Measurements from ENCODE around the gene ZNF17.
A peak's percentile ranks its signal among the peaks of the same experiment; 100 is the strongest.

ZNF17 gene

GRCh38 chr19:57398868-57399267, 12.1 kb upstream of the ZNF17 start:
- Mint-ChIP-seq H3K27ac (peak overlapping the region in 1 of 2 donors; percentile 35), H3K4me1 (peaks cover 8% of the 10 kb centered on the region), H3K27me3 (no peaks in the 10 kb centered on the region), H3K9me3 (peaks cover 55 to 78% of the 10 kb centered on the region in 2 donors), H3K4me3 (no peak overlapping the region)
- no peak for DNase-seq
- no peak for ATAC-seq

DNA sequence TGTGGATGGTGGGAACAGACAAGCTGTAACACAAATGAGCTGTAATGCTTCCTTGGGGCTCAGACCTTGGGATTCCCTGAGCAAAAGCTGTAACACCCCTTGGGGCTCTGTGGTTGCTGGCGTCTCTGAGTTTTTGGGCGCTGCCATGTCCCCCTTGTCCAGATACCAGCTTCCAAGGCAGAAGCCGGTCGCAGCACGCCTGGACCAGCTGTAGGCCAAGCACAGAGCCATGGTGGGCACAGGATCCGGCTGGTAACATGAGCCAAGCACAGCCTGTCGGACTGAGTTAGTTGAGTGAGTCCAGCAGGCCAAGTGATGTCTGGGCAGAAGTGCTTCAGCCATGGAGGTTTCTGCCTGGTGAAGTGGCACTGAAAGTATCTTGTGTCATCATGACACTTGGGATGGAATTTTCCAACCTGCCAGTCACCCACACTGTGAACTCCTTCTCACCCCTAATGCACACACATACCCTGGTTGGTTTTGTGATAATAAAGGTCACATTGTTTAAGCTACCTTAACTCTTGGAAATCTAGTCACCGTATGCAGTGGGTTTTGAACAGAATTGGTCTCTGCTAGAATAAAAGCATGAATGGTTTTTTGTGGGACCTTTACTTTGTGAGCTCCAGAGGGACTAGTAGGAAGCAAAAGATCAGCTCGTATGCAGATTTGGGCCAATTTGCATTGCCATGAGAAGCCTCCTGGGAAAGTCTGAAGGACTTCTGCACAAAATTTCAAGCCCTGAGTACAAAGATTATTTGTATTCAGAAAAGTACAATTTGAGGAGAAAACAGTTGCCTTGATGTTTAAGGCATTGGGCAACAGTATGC, 7.0 kb upstream of the ZNF17 start:
- H3K27me3 Mint-ChIP-seq: no peaks in the 10 kb centered on the region

DNA sequence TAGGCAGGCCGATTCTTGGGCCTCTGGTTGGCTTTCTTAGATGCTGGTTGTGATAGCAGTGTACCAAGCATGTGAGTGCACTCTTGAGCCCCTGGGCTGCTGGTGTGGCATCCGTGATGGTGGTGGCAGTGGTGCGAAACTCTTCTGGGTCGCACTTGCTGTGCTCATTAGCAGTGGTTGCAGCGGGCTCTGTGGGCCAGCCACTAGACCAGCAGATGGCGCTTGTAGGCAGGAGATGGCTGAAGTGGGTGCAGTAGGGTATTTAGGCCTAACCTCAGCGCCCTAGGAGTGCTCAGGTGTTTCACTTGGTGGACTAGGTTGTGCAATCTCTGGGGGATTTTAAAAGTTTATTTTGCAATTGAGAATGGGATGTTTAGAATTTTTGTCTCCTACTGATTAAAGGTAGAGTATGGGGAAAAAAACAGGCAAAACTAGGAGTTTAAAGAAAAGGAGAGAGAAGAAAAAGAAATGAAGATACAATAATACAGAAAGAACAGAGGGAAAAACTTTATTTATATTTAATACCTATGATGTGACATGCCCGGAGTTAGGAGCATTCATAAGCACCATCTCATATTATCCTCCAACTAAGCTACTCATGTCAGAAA, 4.3 kb upstream of the ZNF17 start:
- no peak overlapping the region for H3K27ac Mint-ChIP-seq
- peak overlapping the region in 1 of 2 donors; percentile 10 for H3K4me3 Mint-ChIP-seq
- peak; percentile 72 for ATAC-seq
- no peaks in the 10 kb centered on the region for H3K27me3 Mint-ChIP-seq
- H3K4me1 Mint-ChIP-seq: peaks cover 18% of the 10 kb centered on the region
- peaks cover 12 to 13% of the 10 kb centered on the region in 2 donors for H3K9me3 Mint-ChIP-seq
- DNase-seq: peak; percentile 62 to 72

More for the DNA sequence above, 7.0 kb upstream of the ZNF17 start:
- H3K9me3 Mint-ChIP-seq: peaks cover 16 to 28% of the 10 kb centered on the region in 2 donors
- ATAC-seq: no peak
- DNase-seq: no peak
- H3K4me3 Mint-ChIP-seq: no peak overlapping the region
- H3K27ac Mint-ChIP-seq: no peak overlapping the region
- peaks cover 7% of the 10 kb centered on the region for H3K4me1 Mint-ChIP-seq

DNA sequence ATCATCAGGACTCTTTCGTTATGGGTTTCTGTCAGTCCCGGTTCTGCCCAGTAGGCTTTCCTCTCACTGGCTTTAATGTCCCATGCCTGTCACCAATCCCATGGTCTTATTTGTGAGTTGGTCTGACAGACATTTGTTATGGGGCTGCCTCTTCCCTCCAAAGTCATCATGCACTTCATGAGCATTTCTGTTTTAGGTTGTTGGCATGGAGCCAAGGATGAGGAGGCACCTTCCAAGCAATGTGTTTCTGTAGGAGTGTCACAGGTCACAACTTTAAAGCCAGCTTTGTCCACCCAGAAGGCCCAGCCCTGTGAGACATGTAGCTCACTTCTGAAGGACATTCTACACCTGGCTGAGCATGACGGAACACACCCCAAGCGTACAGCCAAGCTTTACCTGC, 8.5 kb downstream of the ZNF17 start:
- DNase-seq: no peak
- Mint-ChIP-seq H3K9me3 (peaks cover 38 to 66% of the 10 kb centered on the region in 2 donors), H3K27me3 (no peaks in the 10 kb centered on the region)

GRCh38 chr19:57421037-57421436, 10.1 kb downstream of the ZNF17 start:
- DNase-seq (no peak), ATAC-seq (no peak)
- H3K27me3 Mint-ChIP-seq: no peaks in the 10 kb centered on the region
- peaks cover 28 to 52% of the 10 kb centered on the region in 2 donors for H3K9me3 Mint-ChIP-seq
- H3K4me3 Mint-ChIP-seq: no peak overlapping the region
- no peak overlapping the region for H3K27ac Mint-ChIP-seq
- no peaks in the 10 kb centered on the region for H3K4me1 Mint-ChIP-seq

More for the DNA sequence above, 8.5 kb downstream of the ZNF17 start:
- H3K27ac Mint-ChIP-seq: no peak overlapping the region
- no peak for ATAC-seq
- H3K4me1 Mint-ChIP-seq: no peaks in the 10 kb centered on the region
- no peak overlapping the region for H3K4me3 Mint-ChIP-seq

- H3K4me1 Mint-ChIP-seq: peaks cover 25% of the 10 kb centered on the region
- peak overlapping the region; percentile 95 to 96 for H3K4me3 Mint-ChIP-seq
- no peaks in the 10 kb centered on the region for H3K27me3 Mint-ChIP-seq
- H3K9me3 Mint-ChIP-seq: peaks cover 29 to 39% of the 10 kb centered on the region in 2 donors
- peak overlapping the region; percentile 44 to 97 for H3K27ac Mint-ChIP-seq
- peak; percentile 21 for ATAC-seq
- DNase-seq: no peak
Measured at GRCh38 chr19:57434386-57435061, 23.6 kb downstream of the ZNF17 start.

- peaks cover 37 to 39% of the 10 kb centered on the region in 2 donors for H3K9me3 Mint-ChIP-seq
- peak within 1 kb of the TSS; percentile 96 to 97 for H3K27ac Mint-ChIP-seq
- ATAC-seq (peak; percentile 98), DNase-seq (peak; percentile 91 to 97)
- H3K4me3 Mint-ChIP-seq: peak within 1 kb of the TSS; percentile 95 to 96
- no peaks in the 10 kb centered on the region for H3K27me3 Mint-ChIP-seq
- peaks cover 25% of the 10 kb centered on the region for H3K4me1 Mint-ChIP-seq
Measured at GRCh38 chr19:57435062-57435978, 24.4 kb downstream of the ZNF17 start, which contains the start of gene ZNF749. Gene ZNF749, plus strand, starts transcription at chr19:57435325. Its CDS starts 254 bp downstream, at chr19:57435579.

- H3K27me3 Mint-ChIP-seq: no peaks in the 10 kb centered on the region
- H3K4me3 Mint-ChIP-seq: peak overlapping the region; percentile 95 to 96
- DNase-seq: no peak
- ATAC-seq: no peak
- H3K4me1 Mint-ChIP-seq: peaks cover 25% of the 10 kb centered on the region
- H3K27ac Mint-ChIP-seq: peak overlapping the region; percentile 28 to 97
- H3K9me3 Mint-ChIP-seq: peaks cover 36 to 45% of the 10 kb centered on the region in 2 donors
Measured at GRCh38 chr19:57436417-57436816, 25.5 kb downstream of the ZNF17 start.

GRCh38 chr19:57437931-57438330, 27.0 kb downstream of the ZNF17 start:
- peaks cover 44 to 60% of the 10 kb centered on the region in 2 donors for H3K9me3 Mint-ChIP-seq
- no peaks in the 10 kb centered on the region for H3K27me3 Mint-ChIP-seq
- ATAC-seq: no peak
- H3K4me1 Mint-ChIP-seq: peaks cover 25% of the 10 kb centered on the region
- no peak overlapping the region for H3K27ac Mint-ChIP-seq
- DNase-seq: no peak
- no peak overlapping the region for H3K4me3 Mint-ChIP-seq

DNA sequence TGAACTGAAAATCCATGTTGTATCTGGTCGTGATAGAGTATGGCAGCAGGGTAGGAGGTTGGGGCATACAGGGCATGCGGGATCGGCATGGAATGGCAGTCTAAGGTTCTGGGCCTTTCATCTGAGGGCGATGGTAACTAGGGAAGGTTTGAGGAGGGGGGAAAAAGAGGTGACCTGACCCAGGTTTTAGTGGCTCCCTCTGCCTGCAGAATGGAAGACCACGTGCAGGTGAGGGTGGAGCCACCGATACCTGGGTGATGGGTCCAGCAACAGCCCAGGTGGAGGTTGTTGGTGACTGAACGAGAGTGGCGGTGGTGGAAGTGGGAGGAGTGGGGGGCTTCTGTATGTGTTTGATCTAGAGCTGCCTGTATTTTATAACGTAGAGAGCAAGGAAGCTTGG, 28.0 kb downstream of the ZNF17 start:
- DNase-seq: no peak
- H3K9me3 Mint-ChIP-seq: peaks cover 45 to 63% of the 10 kb centered on the region in 2 donors
- peak overlapping the region; percentile 51 to 87 for H3K27ac Mint-ChIP-seq
- H3K27me3 Mint-ChIP-seq: no peaks in the 10 kb centered on the region
- H3K4me3 Mint-ChIP-seq: no peak overlapping the region
- ATAC-seq: no peak
- H3K4me1 Mint-ChIP-seq: peaks cover 25% of the 10 kb centered on the region

DNA sequence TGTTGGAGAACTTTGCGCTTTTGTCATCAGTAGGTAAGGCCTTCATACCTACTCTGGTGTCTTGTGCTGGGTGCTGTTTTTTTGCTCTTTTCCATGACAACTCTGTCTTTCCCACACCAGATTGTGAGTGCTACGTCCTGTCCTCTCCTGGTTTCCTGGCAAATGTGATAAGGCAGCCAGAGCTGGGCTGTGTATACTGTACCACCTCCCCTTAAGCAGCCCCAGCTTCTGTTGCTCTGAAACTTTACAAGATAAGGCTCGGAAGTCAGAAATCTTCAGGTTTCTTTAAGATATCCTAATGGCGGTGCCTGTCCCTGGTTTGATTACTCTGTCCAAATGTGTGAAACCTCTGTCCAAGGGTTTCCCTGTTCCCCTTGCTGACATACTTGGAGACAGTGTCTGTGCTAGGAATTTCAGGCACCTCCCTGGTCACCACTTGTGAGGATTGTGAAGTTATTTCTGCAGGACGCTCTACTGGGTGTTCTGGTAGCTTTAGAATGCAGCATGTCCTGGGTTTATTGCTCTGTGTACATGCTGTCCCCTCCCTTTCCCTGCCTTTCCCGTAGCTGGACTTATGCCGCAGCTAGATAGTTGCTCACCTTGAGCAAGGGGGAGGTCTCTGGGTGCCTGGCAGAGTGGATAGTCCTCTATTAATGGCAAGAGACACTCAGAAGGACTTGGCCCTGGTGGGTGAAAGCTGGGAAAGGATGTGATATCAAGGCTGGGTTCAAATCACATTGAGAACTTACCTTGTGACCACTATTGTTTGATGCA, 31.2 kb downstream of the ZNF17 start:
- Mint-ChIP-seq H3K4me3 (no peak overlapping the region), H3K4me1 (no peaks in the 10 kb centered on the region)

DNA sequence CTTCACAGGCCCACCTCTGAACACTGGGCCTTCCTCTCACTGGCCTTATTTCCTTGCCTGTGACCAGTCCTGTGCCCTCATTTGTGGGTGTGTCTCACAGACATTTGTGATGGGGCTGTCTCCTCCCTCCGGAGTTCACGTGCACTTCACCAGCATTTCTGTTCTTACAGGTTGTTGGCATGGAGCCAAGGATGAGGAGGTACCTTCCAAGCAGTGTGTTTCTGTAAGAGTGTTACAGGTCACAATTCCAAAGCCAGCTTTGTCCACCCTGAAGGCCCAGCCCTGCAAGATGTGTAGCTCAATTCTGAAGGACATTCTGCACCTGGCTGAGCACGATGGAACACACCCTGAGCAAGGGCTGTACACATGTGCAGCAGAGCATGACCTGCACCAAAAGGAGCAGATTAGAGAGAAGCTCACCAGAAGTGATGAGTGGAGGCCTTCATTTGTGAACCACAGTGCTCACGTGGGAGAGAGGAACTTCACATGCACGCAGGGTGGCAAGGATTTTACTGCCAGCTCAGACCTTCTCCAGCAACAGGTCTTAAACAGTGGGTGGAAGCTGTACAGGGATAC, 32.2 kb downstream of the ZNF17 start:
- DNase-seq (no peak), ATAC-seq (no peak)
- Mint-ChIP-seq H3K9me3 (peaks cover 47 to 72% of the 10 kb centered on the region in 2 donors), H3K4me3 (no peak overlapping the region), H3K4me1 (no peaks in the 10 kb centered on the region), H3K27me3 (no peaks in the 10 kb centered on the region), H3K27ac (no peak overlapping the region)

More for the DNA sequence above, 31.2 kb downstream of the ZNF17 start:
- no peak for DNase-seq
- peaks cover 47 to 72% of the 10 kb centered on the region in 2 donors for H3K9me3 Mint-ChIP-seq
- ATAC-seq: no peak
- H3K27ac Mint-ChIP-seq: peak overlapping the region in 1 of 2 donors; percentile 29
- H3K27me3 Mint-ChIP-seq: no peaks in the 10 kb centered on the region

DNA sequence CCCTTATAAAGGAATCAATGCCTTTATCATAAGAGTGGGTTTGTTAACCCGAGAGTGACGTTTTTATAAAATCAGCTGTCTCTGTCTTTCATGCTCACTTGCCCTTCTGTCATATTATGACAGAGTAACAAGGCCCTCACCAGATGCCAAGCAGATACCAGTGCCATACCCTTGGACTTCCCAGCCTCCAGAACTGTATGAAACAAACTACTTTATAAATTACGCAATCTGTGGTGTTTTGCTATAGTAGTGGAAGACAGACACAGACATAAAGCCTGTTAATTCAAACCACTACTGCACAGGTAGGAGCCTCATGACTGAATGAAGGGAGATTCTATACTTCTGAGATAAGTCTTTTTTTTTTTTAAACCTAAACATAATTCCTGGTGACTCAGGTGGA, 41.3 kb downstream of the ZNF17 start:
- H3K9me3 Mint-ChIP-seq: peaks cover 13 to 42% of the 10 kb centered on the region in 2 donors
- no peaks in the 10 kb centered on the region for H3K4me1 Mint-ChIP-seq
- no peak overlapping the region for H3K4me3 Mint-ChIP-seq
- DNase-seq (no peak), ATAC-seq (no peak)
- H3K27ac Mint-ChIP-seq: no peak overlapping the region
- H3K27me3 Mint-ChIP-seq: no peaks in the 10 kb centered on the region

Measured in stimulated activated naive CD8-positive, alpha-beta T cell treated with anti-CD3 and anti-CD28 coated beads, Interleukin-15, amount 100 ng/mL, for 72 hours (primary cell).